HUES48 (cell line): ENCODE data around the gene EBLN2.

Experiments used
- H3K27ac ChIP-seq: one replicate; pipeline ENCODE4 v1.7.0; 2013; ENCODE audit warnings: low read depth, low read length, inconsistent platforms
- H3K27me3 ChIP-seq: 2 replicates; pipeline ENCODE4 v1.6.1; 2013; ENCODE audit warnings: mild to moderate bottlenecking, low read length; ENCODE audit not compliant: control insufficient read depth, insufficient read depth
- H3K36me3 ChIP-seq: 2 replicates; pipeline ENCODE4 v1.6.1; 2013; ENCODE audit warnings: low read length; ENCODE audit not compliant: control insufficient read depth, insufficient read depth
- H3K4me1 ChIP-seq: 2 replicates; pipeline ENCODE4 v1.6.1; 2013; ENCODE audit warnings: mild to moderate bottlenecking, low read length; ENCODE audit not compliant: control insufficient read depth, insufficient read depth
- H3K4me3 ChIP-seq: 2 replicates; pipeline ENCODE4 v1.5.1; 2013; ENCODE audit warnings: mild to moderate bottlenecking, low read depth, low read length
- H3K9ac ChIP-seq: 2 replicates; pipeline ENCODE4 v1.6.1; 2013; ENCODE audit warnings: mild to moderate bottlenecking, low read depth, low read length, moderate library complexity
- H3K9me3 ChIP-seq: 2 replicates; pipeline ENCODE4 v1.6.1; 2013; ENCODE audit warnings: low read length; ENCODE audit not compliant: control insufficient read depth, insufficient read depth

Gene EBLN2

DNA sequence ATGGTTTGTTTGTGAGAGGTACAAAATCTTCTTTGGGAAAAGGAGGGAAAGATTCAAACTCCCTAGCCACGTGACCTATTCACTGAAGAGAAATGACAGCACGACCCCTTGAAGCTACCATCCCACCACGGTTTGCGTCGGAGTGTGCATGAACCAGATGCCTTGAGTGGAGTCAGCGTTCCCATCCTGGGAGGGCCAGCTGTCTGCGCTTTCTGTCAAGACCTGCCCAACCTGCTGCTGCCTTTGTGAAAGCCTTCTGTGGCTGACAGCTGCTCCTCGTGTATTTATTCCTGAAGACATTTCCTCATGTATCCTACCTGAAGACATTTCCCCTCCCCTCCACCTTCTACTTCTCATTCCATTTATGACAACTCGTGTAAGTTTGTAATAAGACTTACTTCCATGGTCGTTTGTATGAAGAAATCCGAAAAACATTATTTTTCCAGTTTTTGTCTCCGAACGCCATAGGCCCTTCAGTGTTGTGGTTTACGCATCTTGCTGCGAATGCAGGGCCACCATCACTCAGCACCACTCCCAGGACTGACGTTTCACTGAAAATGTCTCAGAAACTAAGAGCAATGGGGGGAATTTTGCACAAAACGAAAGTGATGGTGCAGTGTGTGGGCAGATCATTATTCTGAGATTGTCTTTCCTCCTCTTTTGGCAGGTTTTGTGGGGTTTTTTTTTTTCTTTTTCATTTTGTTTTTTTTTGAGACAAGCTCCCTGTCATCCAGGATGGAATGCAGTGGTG is 18.9 kb downstream of the EBLN2 start:
- no peak overlapping the region for H3K9ac ChIP-seq
- H3K4me3 ChIP-seq, result no peak overlapping the region
- no peaks in the 10 kb centered on the region for H3K4me1 ChIP-seq
- H3K36me3 ChIP-seq, result no peaks in the 10 kb centered on the region
- no peaks in the 10 kb centered on the region for H3K9me3 ChIP-seq
- H3K27ac ChIP-seq, result no peak overlapping the region
- no peaks in the 10 kb centered on the region for H3K27me3 ChIP-seq

DNA sequence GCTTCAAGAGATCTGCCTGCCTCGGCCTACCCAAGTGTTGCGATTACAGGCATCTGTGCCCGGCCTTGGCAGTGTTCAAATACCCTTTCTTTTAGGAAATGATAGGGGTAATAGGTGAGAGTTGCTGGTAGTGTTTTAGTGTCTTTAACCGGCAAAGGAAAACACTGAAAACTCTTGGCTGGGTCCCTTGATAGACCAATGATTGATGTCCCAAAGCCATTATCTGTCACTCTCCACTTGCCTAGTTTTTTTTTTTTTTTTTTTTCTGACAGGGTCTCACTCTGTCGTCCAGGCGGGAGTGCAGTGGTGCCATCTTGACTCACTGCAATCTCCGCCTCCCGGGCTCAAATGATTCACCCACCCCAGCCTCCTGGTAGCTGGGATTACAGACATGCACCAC is 19.7 kb downstream of the EBLN2 start:
- no peaks in the 10 kb centered on the region for H3K27me3 ChIP-seq
- H3K27ac ChIP-seq, result no peak overlapping the region
- no peaks in the 10 kb centered on the region for H3K4me1 ChIP-seq
- no peak overlapping the region for H3K4me3 ChIP-seq
- H3K36me3 ChIP-seq, result no peaks in the 10 kb centered on the region
- H3K9me3 ChIP-seq, result no peaks in the 10 kb centered on the region
- no peak overlapping the region for H3K9ac ChIP-seq

DNA sequence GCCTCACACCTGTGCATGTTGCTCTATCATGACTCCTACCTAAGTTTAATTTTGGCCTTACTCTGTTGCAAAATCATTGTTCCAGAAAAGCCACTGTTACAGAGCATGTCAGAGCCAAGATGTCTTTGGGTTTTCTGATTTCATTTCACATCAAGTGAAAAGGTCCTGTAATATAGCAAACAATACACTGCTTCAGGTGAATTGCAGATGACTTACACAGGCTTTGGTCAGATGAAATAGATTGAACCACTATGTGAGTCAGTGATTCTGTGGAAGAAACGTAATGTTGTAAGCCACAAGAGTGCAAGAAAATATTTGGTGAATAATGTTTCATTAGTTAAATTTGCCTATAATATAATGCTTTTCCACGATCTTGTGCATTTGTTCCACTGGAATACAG is 22.7 kb downstream of the EBLN2 start:
- no peak overlapping the region for H3K4me3 ChIP-seq
- H3K9ac ChIP-seq, result no peak overlapping the region
- no peak overlapping the region for H3K27ac ChIP-seq
- H3K9me3 ChIP-seq, result no peaks in the 10 kb centered on the region
- H3K4me1 ChIP-seq, result no peaks in the 10 kb centered on the region
- H3K27me3 ChIP-seq, result no peaks in the 10 kb centered on the region
- no peaks in the 10 kb centered on the region for H3K36me3 ChIP-seq

DNA sequence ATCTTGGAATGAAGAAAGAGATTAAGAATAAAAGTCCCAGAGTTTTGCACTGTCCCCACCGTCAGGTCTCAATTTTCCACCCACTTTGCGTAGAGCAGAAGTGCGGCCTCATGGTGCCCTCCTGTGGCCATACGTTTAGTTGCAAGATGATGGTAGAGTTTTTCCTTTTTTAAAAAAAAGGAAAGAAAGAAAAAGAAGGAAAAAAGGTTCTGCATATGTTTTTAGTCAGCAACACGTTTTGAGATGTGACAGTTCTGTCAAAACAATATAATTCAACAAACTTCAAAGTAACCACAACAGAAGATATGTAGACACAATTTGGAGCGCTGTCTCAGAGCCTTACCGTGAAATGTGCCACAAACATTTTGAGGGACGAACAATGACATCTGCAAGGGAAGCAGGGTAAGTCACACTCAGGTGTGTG is 24.6 kb downstream of the EBLN2 start:
- Histone ChIP-seq H3K27me3 (no peaks in the 10 kb centered on the region), H3K27ac (no peak overlapping the region), H3K36me3 (no peaks in the 10 kb centered on the region), H3K9ac (no peak overlapping the region), H3K9me3 (no peaks in the 10 kb centered on the region), H3K4me1 (no peaks in the 10 kb centered on the region), H3K4me3 (no peak overlapping the region)

DNA sequence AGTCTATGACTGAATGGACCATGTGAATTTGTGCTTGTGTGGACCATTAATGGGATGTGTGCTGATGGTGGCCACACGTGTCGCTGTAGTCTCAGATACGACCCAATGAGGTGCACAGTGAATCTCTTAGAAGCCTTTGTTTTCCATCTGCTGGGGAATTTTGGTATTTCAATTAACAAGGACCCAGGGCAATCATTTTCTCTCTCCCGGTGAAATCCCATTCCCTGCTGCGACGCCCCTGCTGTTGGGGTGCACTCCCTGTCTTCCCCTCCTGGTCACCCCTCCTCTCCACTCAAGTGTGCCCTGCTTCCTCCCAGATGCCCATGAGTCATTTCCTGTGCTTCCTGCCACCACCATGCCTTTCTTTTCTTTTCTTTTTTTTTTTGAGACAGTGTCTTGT is 32.7 kb downstream of the EBLN2 start:
- Histone ChIP-seq H3K4me1 (peaks cover 15% of the 10 kb centered on the region; the same call in 1 of the 2 replicates), H3K27ac (peak overlapping the region; percentile 90), H3K27me3 (no peaks in the 10 kb centered on the region), H3K36me3 (no peaks in the 10 kb centered on the region), H3K4me3 (no peak overlapping the region), H3K9me3 (no peaks in the 10 kb centered on the region), H3K9ac (no peak overlapping the region)

DNA sequence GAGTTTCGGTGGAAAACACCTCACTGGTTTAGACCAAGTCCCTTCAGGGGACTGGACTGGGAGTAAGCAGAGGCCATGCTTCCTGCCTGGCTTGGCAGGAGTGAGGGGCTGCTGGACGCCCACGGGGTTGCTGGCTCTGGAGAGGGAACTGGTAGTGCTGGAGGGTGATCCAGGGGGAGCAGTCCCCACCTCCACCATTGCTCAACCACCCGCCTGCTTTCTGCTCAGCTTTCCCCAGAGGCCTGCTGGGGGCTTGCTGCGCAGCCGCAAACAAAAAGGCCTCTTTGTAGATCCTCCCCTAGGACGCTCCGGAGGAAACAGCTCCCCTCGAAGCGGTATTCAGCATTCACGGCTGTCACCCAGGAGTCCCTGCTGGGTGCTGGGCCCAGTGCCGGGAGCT is 33.5 kb downstream of the EBLN2 start:
- Histone ChIP-seq H3K36me3 (no peaks in the 10 kb centered on the region), H3K9ac (no peak overlapping the region; the same call in 1 of the 2 replicates), H3K4me3 (no peak overlapping the region), H3K27ac (peak overlapping the region; percentile 90), H3K27me3 (no peaks in the 10 kb centered on the region), H3K4me1 (peaks cover 15% of the 10 kb centered on the region; the same call in 1 of the 2 replicates), H3K9me3 (no peaks in the 10 kb centered on the region)

DNA sequence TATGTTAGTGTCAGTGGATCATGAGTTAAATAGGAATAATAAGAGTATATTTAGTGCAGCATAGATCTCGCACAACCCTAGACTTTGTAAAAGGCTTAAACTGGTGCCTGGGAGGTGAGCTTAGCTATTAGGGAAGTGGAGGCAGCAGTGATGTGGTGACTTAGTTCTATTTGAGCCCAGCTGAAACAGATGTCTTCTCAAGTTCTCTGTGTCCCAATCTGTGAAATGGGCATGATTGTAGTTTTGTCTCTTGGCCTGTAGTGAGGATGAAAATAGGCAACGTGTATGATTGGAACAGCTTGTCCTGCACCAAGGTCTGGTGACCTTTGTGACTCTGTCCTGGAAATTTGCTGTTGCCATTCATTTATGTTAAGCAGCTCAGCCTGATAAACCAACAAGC is 34.7 kb downstream of the EBLN2 start:
- no peaks in the 10 kb centered on the region for H3K36me3 ChIP-seq
- no peak overlapping the region for H3K27ac ChIP-seq
- H3K4me3 ChIP-seq, result no peak overlapping the region
- H3K27me3 ChIP-seq, result no peaks in the 10 kb centered on the region
- no peaks in the 10 kb centered on the region for H3K9me3 ChIP-seq
- no peak overlapping the region for H3K9ac ChIP-seq
- H3K4me1 ChIP-seq, result peaks cover 19% of the 10 kb centered on the region; the same call in 1 of the 2 replicates

DNA sequence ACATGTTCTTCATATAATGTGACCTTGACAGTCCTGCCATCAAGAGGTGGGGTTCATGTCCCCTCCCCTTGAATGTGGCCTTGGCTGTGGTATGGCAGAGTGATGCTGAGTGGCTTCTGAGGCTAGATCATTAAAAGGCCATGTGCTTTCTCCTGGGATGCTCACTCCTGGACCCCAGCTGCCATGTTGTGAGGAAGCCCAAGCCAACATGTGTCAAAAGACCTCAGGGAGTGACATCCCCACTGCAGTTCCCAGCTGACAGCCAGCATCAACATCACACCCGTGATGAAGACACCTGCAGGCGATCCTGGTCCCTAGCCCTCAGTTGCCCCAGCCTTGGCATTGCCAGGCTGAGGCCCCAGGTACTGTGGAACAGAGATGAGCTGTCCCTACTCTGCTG is 36.6 kb downstream of the EBLN2 start:
- Histone ChIP-seq H3K9me3 (no peaks in the 10 kb centered on the region), H3K4me1 (peaks cover 19% of the 10 kb centered on the region; the same call in 1 of the 2 replicates), H3K36me3 (no peaks in the 10 kb centered on the region), H3K27ac (no peak overlapping the region), H3K27me3 (no peaks in the 10 kb centered on the region), H3K9ac (no peak overlapping the region), H3K4me3 (no peak overlapping the region)

DNA sequence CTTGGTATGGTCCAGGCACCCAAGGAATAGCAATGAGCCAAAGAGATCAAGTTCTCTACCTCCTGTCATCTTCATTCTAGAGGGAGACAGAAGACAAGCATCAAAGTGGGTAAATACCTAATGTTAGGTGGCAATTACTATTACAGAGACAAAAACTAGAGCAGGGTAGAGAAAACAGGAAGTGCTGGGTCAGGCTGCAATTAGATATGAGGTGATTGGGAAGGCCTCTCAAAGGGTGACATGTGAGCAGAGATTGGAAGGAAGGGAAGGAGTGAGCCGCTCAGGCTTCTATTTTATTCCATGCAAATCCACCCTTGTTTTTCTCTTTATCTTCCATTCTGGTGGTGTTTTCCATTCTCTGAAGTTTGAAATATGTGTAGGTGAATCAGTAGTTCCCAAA is 37.4 kb downstream of the EBLN2 start:
- H3K4me1 ChIP-seq, result peaks cover 19% of the 10 kb centered on the region; the same call in 1 of the 2 replicates
- H3K27ac ChIP-seq, result no peak overlapping the region
- no peak overlapping the region for H3K9ac ChIP-seq
- no peaks in the 10 kb centered on the region for H3K9me3 ChIP-seq
- no peaks in the 10 kb centered on the region for H3K27me3 ChIP-seq
- no peaks in the 10 kb centered on the region for H3K36me3 ChIP-seq
- H3K4me3 ChIP-seq, result no peak overlapping the region

DNA sequence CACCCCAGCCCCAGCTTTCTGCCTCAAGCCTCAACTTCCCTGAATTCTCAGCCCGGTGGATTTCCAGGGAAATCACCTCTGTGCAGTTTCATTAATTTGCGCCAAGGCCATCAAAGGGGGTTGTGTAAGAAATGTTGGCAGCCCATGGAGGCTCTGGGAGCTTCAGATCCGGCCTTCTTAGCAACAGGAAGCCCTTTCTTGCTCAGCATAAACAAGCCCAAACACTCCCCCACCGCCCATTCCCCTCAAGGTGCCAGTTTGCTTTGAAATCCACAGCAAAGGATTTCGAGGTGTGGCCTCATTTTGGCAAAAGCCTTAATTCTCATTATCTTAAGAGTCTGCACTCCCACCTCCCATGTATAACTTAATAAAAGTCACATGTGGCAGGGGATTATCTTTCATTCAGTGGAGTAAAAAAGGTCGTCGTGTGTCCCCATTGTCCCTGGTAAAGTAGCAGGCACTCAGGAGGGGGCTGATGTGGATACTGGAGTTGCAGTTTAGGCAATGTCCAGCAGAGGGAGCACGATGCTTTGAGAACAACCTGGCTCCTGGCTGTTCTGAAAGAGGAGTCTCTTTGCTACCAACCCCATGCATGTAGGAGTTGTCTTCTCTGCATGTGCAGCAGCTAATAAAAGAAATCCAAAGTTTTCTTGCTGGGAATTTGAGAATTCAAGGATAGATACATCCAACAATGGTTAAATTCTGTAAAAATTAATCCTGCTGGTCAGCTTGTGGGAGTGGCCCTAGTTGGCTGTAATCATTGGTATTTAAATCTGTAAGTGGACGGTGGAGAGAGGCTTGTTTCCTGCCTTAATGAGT is 39.5 kb downstream of the EBLN2 start:
- H3K9me3 ChIP-seq, result no peaks in the 10 kb centered on the region
- no peak overlapping the region for H3K4me3 ChIP-seq
- H3K9ac ChIP-seq, result no peak overlapping the region
- no peak overlapping the region for H3K27ac ChIP-seq
- peaks cover 3% of the 10 kb centered on the region; the same call in 1 of the 2 replicates for H3K4me1 ChIP-seq
- H3K36me3 ChIP-seq, result no peaks in the 10 kb centered on the region
- H3K27me3 ChIP-seq, result no peaks in the 10 kb centered on the region

DNA sequence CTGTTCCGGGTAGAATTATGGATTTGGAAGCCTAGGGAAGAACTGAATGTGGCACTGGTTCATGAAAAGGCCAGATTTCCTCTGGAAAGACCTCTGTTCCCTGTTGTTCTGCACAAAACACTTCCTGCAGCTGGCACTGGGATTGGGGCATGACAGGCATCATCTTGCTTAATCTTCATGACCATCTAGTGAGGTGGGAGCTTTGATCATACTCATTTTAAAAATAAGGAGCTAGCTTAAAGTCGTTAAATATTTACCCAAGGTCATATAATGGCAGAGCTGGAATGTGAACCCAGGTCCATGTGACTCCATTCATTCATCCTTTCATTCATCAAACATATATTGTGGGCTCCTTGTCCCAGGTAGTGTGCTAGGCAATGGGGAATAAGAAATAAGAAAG is 40.4 kb downstream of the EBLN2 start:
- Histone ChIP-seq H3K27ac (no peak overlapping the region), H3K4me1 (peaks cover 3% of the 10 kb centered on the region; the same call in 1 of the 2 replicates), H3K9me3 (no peaks in the 10 kb centered on the region), H3K27me3 (no peaks in the 10 kb centered on the region), H3K9ac (no peak overlapping the region), H3K36me3 (no peaks in the 10 kb centered on the region), H3K4me3 (no peak overlapping the region)
